H1 (cell line): Measurements from ENCODE around the gene CCBE1. TPM values are rescaled to one million over a fixed set of nuclear protein-coding genes. Genes with fewer than 3 reads are reported as not detected.

Experiments used
- CTCF ChIA-PET: fragments of 300-600 bp; sonication (Branson Sonifier 250); formaldehyde crosslinking; loops from one replicate; lab custom pipeline; 2021; ENCODE audit not compliant: partially characterized antibody; lab: Charles Lee
- POLR2A ChIA-PET: fragments of 300-600 bp; sonication (Branson Sonifier 250); formaldehyde crosslinking; loops from one replicate; lab custom pipeline; 2021; ENCODE audit warnings: inconsistent platforms; ENCODE audit not compliant: partially characterized antibody; lab: Charles Lee
- DNase-seq, 2 experiments: peaks; one replicate each; pipeline versions ENCODE4 v3.0.0 to v3.0.0-alpha.2; 2010 to 2022; ENCODE audit warnings: low spot score in 2 of 2, low read depth in 1 of 2, mixed read lengths in 1 of 2
- FAIRE-seq: peaks from 2 replicates; lab custom pipeline; 2011; peaks lifted over from hg19 to GRCh38; lab: Jason Lieb, UNC
- H2AFZ ChIP-seq: 2 replicates; pipeline ENCODE4 v1.8.1; 2012; ENCODE audit warnings: low read length, inconsistent platforms
- H2AK5ac ChIP-seq: 2 replicates; pipeline ENCODE4 v1.6.1; 2013; ENCODE audit warnings: low read depth, low read length
- H2BK120ac ChIP-seq: replicated peaks from 2 replicates; pipeline ENCODE3; 2013; ENCODE audit warnings: low read depth, low read length, inconsistent platforms
- H2BK12ac ChIP-seq: 2 replicates; pipeline ENCODE4 v1.6.1; 2013; ENCODE audit warnings: low read depth, low read length
- H2BK15ac ChIP-seq: 2 replicates; pipeline ENCODE4 v1.6.1; 2013; ENCODE audit warnings: low read length
- H2BK20ac ChIP-seq: 2 replicates; pipeline ENCODE4 v1.6.1; 2013; ENCODE audit warnings: low read length
- H2BK5ac ChIP-seq: 2 replicates; pipeline ENCODE4 v1.6.1; 2013; ENCODE audit warnings: low read depth, low read length
- H3K14ac ChIP-seq: 2 replicates; pipeline ENCODE4 v1.6.1; 2013; ENCODE audit warnings: inconsistent platforms; ENCODE audit not compliant: insufficient read length
- H3K18ac ChIP-seq: 2 replicates; pipeline ENCODE4 v1.6.1; 2013; ENCODE audit warnings: low read length; ENCODE audit errors: extremely low read depth
- H3K23ac ChIP-seq: 2 replicates; pipeline ENCODE4 v1.6.1; 2013; ENCODE audit warnings: inconsistent platforms; ENCODE audit not compliant: insufficient read length
- H3K23me2 ChIP-seq: 2 replicates; pipeline ENCODE4 v1.6.1; 2013; ENCODE audit warnings: low read depth, low read length
- H3K27ac ChIP-seq: 2 replicates; pipeline ENCODE4 v1.6.1; 2011; ENCODE audit warnings: low read depth, low read length, inconsistent platforms
- H3K27me3 ChIP-seq, 4 experiments: replicated peaks in 1 of 4; 1 replicate in 1 of 4; 2 replicates in 3 of 4; pipeline versions ENCODE4 v1.6.1 to v1.8.1; 2011 to 2013; ENCODE audit warnings: low read length in 3 of 4, mild to moderate bottlenecking in 3 of 4, inconsistent platforms in 2 of 4, mixed read lengths in 2 of 4, moderate library complexity in 1 of 4; ENCODE audit not compliant: control insufficient read depth in 3 of 4, insufficient read depth in 3 of 4; ENCODE audit errors: extremely low read depth in 1 of 4
- H3K36me3 ChIP-seq, 4 experiments: 2 replicates each; pipeline versions ENCODE4 v1.6.1 to v1.8.1; 2011 to 2013; ENCODE audit warnings: mild to moderate bottlenecking in 4 of 4, low read length in 3 of 4, moderate library complexity in 2 of 4, control low read depth in 1 of 4, inconsistent platforms in 1 of 4; ENCODE audit not compliant: insufficient read depth in 4 of 4, control insufficient read depth in 2 of 4
- H3K4ac ChIP-seq: replicated peaks from 2 replicates; pipeline ENCODE3; 2013; ENCODE audit warnings: low read length, low read depth, mixed read lengths, inconsistent platforms; ENCODE audit not compliant: insufficient read length
- H3K4me1 ChIP-seq, 4 experiments: replicated peaks in 1 of 4; 1 replicate in 1 of 4; 2 replicates in 3 of 4; pipeline versions ENCODE4 v1.6.1 to v1.8.1; 2011 to 2013; ENCODE audit warnings: low read length in 3 of 4, inconsistent platforms in 2 of 4, mixed read lengths in 1 of 4; ENCODE audit not compliant: insufficient read depth in 4 of 4, control insufficient read depth in 3 of 4
- H3K4me2 ChIP-seq, 2 experiments: 2 replicates each; pipeline versions ENCODE4 v1.6.1 to v1.8.1; 2011 to 2013; ENCODE audit warnings: low read depth in 2 of 2, low read length in 2 of 2, control low read depth in 1 of 2, inconsistent platforms in 1 of 2, mild to moderate bottlenecking in 1 of 2; ENCODE audit not compliant: insufficient read depth in 1 of 2
- H3K4me3 ChIP-seq, 4 experiments: fragments of 200-600, 300-600 bp in 1 of 4; sonication (generic), shearing (Covaris generic), sonication (Bioruptor Twin) in 1 of 4; 2 replicates each; pipeline versions ENCODE4 v1.5.1 to v1.8.1; 2011 to 2016; ENCODE audit warnings: low read length in 4 of 4, low read depth in 3 of 4, control low read depth in 2 of 4, inconsistent platforms in 2 of 4, mild to moderate bottlenecking in 2 of 4, mixed read lengths in 1 of 4, moderate library complexity in 1 of 4; ENCODE audit not compliant: insufficient read depth in 2 of 4; ENCODE audit errors: extremely low read depth in 1 of 4
- H3K56ac ChIP-seq: replicated peaks from 2 replicates; pipeline ENCODE3; 2013; ENCODE audit warnings: low read depth, mild to moderate bottlenecking, mixed read lengths, low read length, inconsistent platforms; ENCODE audit not compliant: insufficient read length
- H3K79me1 ChIP-seq: 2 replicates; pipeline ENCODE4 v1.6.1; 2013; ENCODE audit warnings: low read depth, low read length, control low read depth
- H3K79me2 ChIP-seq, 2 experiments: 2 replicates each; pipeline versions ENCODE4 v1.6.1 to v1.8.1; 2012 to 2013; ENCODE audit warnings: low read length in 2 of 2, mild to moderate bottlenecking in 2 of 2, inconsistent platforms in 1 of 2; ENCODE audit not compliant: insufficient read depth in 2 of 2, control insufficient read depth in 1 of 2
- H3K9ac ChIP-seq, 4 experiments: replicated peaks in 1 of 4; 1 replicate in 1 of 4; 2 replicates in 3 of 4; pipeline versions ENCODE4 v1.6.1 to v1.8.1; 2011 to 2013; ENCODE audit warnings: low read depth in 3 of 4, low read length in 3 of 4, control low read depth in 2 of 4, mild to moderate bottlenecking in 2 of 4, moderate library complexity in 2 of 4, inconsistent platforms in 1 of 4; ENCODE audit errors: extremely low read depth in 1 of 4
- H3K9me3 ChIP-seq, 2 experiments: 2 replicates each; pipeline versions ENCODE4 v1.6.1 to v1.8.1; 2012 to 2013; ENCODE audit warnings: mild to moderate bottlenecking in 2 of 2, moderate library complexity in 2 of 2, control low read depth in 1 of 2, inconsistent platforms in 1 of 2, low read depth in 1 of 2, low read length in 1 of 2, mixed read lengths in 1 of 2; ENCODE audit not compliant: insufficient read depth in 2 of 2
- H4K20me1 ChIP-seq, 2 experiments: replicated peaks in 1 of 2; 2 replicates each; pipeline versions ENCODE3 to v1.8.1; 2011 to 2013; ENCODE audit warnings: inconsistent platforms in 2 of 2, low read length in 2 of 2, mild to moderate bottlenecking in 1 of 2; ENCODE audit not compliant: insufficient read depth in 2 of 2, control insufficient read depth in 1 of 2
- H4K5ac ChIP-seq: 2 replicates; pipeline ENCODE4 v1.6.1; 2013; ENCODE audit warnings: low read length, low read depth, mixed read lengths, inconsistent platforms; ENCODE audit not compliant: insufficient read length
- H4K8ac ChIP-seq: 2 replicates; pipeline ENCODE4 v1.8.0; 2013; ENCODE audit warnings: mild to moderate bottlenecking, moderate library complexity, low read length, inconsistent platforms; ENCODE audit not compliant: insufficient read depth; ENCODE audit errors: extremely low read depth
- H4K91ac ChIP-seq: replicated peaks from 2 replicates; pipeline ENCODE3; 2013; ENCODE audit warnings: low read length, mixed read lengths, inconsistent platforms; ENCODE audit not compliant: insufficient read length
- CBX8 ChIP-seq: fragments of 300-800, 300-1000 bp; sonication (generic); IDR thresholded peaks from 2 replicates; pipeline ENCODE4 v1.7.1; 2016; ENCODE audit warnings: low read depth, low read length, borderline replicate concordance
- CHD2 ChIP-seq: IDR thresholded peaks from 2 replicates; pipeline ENCODE4 v1.6.1; 2012; ENCODE audit warnings: low read length, improper control_type of control experiment
- CREB1 ChIP-seq: IDR thresholded peaks from 2 replicates; pipeline ENCODE4 v1.6.1; 2012; ENCODE audit warnings: inconsistent platforms
- EP300 ChIP-seq, 2 experiments: IDR thresholded peaks; 1 replicate in 1 of 2; 2 replicates in 1 of 2; pipeline ENCODE4 v1.6.1; 2011 to 2012; ENCODE audit warnings: low read depth in 2 of 2, low read length in 2 of 2, mild to moderate bottlenecking in 2 of 2, borderline replicate concordance in 1 of 2, inconsistent platforms in 1 of 2, moderate library complexity in 1 of 2
- FOSL1 ChIP-seq: IDR thresholded peaks from 2 replicates; pipeline ENCODE4 v1.6.1; 2011; ENCODE audit warnings: mild to moderate bottlenecking, low read depth, low read length, moderate library complexity; ENCODE audit not compliant: insufficient read depth
- HDAC6 ChIP-seq: IDR thresholded peaks from one replicate; pipeline ENCODE4 v1.7.1; 2012; ENCODE audit warnings: low read depth, mild to moderate bottlenecking, inconsistent platforms, low read length, moderate library complexity
- JUND ChIP-seq: IDR thresholded peaks from 2 replicates; pipeline ENCODE4 v1.6.1; 2011; ENCODE audit warnings: mild to moderate bottlenecking, improper control_type of control experiment, low read length
- MAX ChIP-seq: IDR thresholded peaks from 2 replicates; pipeline ENCODE4 v1.6.1; 2012; ENCODE audit warnings: inconsistent platforms
- POLR2A ChIP-seq, 2 experiments: IDR thresholded peaks; 1 replicate in 1 of 2; 2 replicates in 1 of 2; pipeline ENCODE4 v1.6.1; 2011; ENCODE audit warnings: low read depth in 2 of 2, low read length in 2 of 2, mild to moderate bottlenecking in 2 of 2; ENCODE audit errors: control extremely low read depth in 1 of 2
- RFX5 ChIP-seq: IDR thresholded peaks from 2 replicates; pipeline ENCODE4 v1.6.1; 2011; ENCODE audit warnings: low read depth, low read length, improper control_type of control experiment, borderline replicate concordance
- SIN3A ChIP-seq, 2 experiments: IDR thresholded peaks in 1 of 2; conservative IDR thresholded peaks in 1 of 2; 2 replicates each; pipeline ENCODE4 v1.6.1; 2011 to 2012; ENCODE audit warnings: low read length in 2 of 2, improper control_type of control experiment in 1 of 2, low read depth in 1 of 2, mild to moderate bottlenecking in 1 of 2
- SIRT6 ChIP-seq: IDR thresholded peaks from one replicate; pipeline ENCODE4 v1.7.1; 2012; ENCODE audit warnings: low read length, inconsistent platforms
- SP4 ChIP-seq: IDR thresholded peaks from 2 replicates; pipeline ENCODE4 v1.6.1; 2012; ENCODE audit warnings: low read length, inconsistent platforms
- SRF ChIP-seq: IDR thresholded peaks from 2 replicates; pipeline ENCODE4 v1.6.1; 2011; ENCODE audit warnings: mild to moderate bottlenecking, low read depth, low read length, moderate library complexity
- TAF1 ChIP-seq: IDR thresholded peaks from 2 replicates; pipeline ENCODE4 v1.6.1; 2011; ENCODE audit warnings: mild to moderate bottlenecking, low read depth, low read length
- TEAD4 ChIP-seq: IDR thresholded peaks from 2 replicates; pipeline ENCODE4 v1.6.1; 2012; ENCODE audit warnings: low read depth, low read length, inconsistent platforms, mixed read lengths
- WGBS, 2 experiments: shearing (Covaris generic) in 1 of 2; methylation state at CpG; one replicate each; pipeline versions ENCODE4 v1.1.6 to v1.1.7; 2013 to 2015; ENCODE audit warnings: low lambda C conversion rate in 2 of 2, mixed read lengths in 2 of 2, inconsistent platforms in 1 of 2, low coverage in 1 of 2, missing lambda C conversion rate in 1 of 2; ENCODE audit not compliant: insufficient replicate concordance in 2 of 2, insufficient coverage in 1 of 2, insufficient read length in 1 of 2; ENCODE audit errors: extremely low coverage in 1 of 2, missing lambda C conversion rate in 1 of 2; 5-methylcytosine and 5-hydroxymethylcytosine counted together
- polyA plus RNA-seq, 7 experiments: library from polyadenylated mRNA; depleted of rRNA in 3 of 7; stranded (reverse) in 5 of 7; unstranded in 2 of 7; fragments of >200 nt in 5 of 7; fragments of 200-250 nt in 2 of 7; gene quantifications; 1 replicate in 5 of 7; 2 replicates in 1 of 7; 4 replicates in 1 of 7; pipeline versions ENCODE4 v1.2.1 to v1.2.3, GENCODE V29; 2011 to 2013; ENCODE audit warnings: missing spikeins in 2 of 7, mixed read lengths in 2 of 7
- total RNA-seq: library from RNA; stranded (reverse); fragmentation: NEBNext Ultra II Directional; extraction: Animal tissue kit (Norgen Biotek cat#: 25700); gene quantifications from 2 replicates; pipeline ENCODE4 v1.2.1, GENCODE V29; 2021

The CCBE1 gene
- total and polyA plus RNA-seq, 2 of the 8 experiments (the other 6 are each of a cell fraction or from before 2014, with no cell fraction given), result 2.1 to 2.6 TPM

- Histone ChIP-seq H2BK5ac (no peak overlapping the region), H4K20me1 (no peaks in the 10 kb centered on the region), H3K4ac (no peak overlapping the region), H3K4me2 (no peak overlapping the region), H3K23me2 (no peaks in the 10 kb centered on the region), H3K9ac (no peak overlapping the region), H2AFZ (0 out of 2 replicates have a peak overlapping the region, but pooled peaks have one; percentile 9), H3K79me2 (no peaks in the 10 kb centered on the region), H3K14ac (no peak overlapping the region), H4K5ac (no peak overlapping the region), H3K27ac (no peak overlapping the region), H3K56ac (no peak overlapping the region), H3K36me3 (no peaks in the 10 kb centered on the region), H3K4me1 (peaks cover 0 to 3% (median 0%) of the 10 kb centered on the region in 4 experiments; a peak in 2 of 7 replicates), H2AK5ac (no peak overlapping the region), H3K23ac (no peak overlapping the region), H2BK20ac (no peak overlapping the region), H4K91ac (no peak overlapping the region), H3K79me1 (no peaks in the 10 kb centered on the region), H3K18ac (no peak overlapping the region), H3K27me3 (no peaks in the 10 kb centered on the region), H2BK120ac (no peak overlapping the region), H4K8ac (no peak overlapping the region), H2BK12ac (no peak overlapping the region), H2BK15ac (no peak overlapping the region), H3K9me3 (no peaks in the 10 kb centered on the region), H3K4me3 (no peak overlapping the region)
- DNase-seq, result no peak
- ChIA-PET CTCF (interaction anchor here (0.6 kb wide), 2 partner anchors 153 to 210 kb away, joined by 4 read pairs; no protein-coding TSS in a partner anchor), POLR2A (no interaction called here)
- no peak for FAIRE-seq
- WGBS, 2 experiments, result 72% methylated on average over 1 of the region's 1 CpG; no CpG with 5 or more reads in 1 of the 2 experiments
- TF ChIP-seq CREB1, result no peak
- no peak for TF ChIP-seq POLR2A (IDR thresholded peaks at IDR 0.05; ENCODE audit: control extremely low read depth in 1 of 2, low read depth in 2 of 2, low read length in 2 of 2)
- no peak for TF ChIP-seq CBX8
- no peak for TF ChIP-seq SIRT6
- no peak for TF ChIP-seq RFX5
- TF ChIP-seq JUND, result no peak
- no peak for TF ChIP-seq TAF1
- no peak for TF ChIP-seq CHD2
- TF ChIP-seq TEAD4, result no peak
- no peak for TF ChIP-seq SRF
- TF ChIP-seq EP300 (IDR thresholded peaks at IDR 0.05; ENCODE audit: borderline replicate concordance in 1 of 2, low read depth in 2 of 2, low read length in 2 of 2), result no peak
- TF ChIP-seq SIN3A (conservative IDR thresholded peaks at IDR 0.05 in 1 of 2, IDR thresholded peaks at IDR 0.05 in 1 of 2; ENCODE audit: low read depth in 1 of 2, low read length in 2 of 2), result no peak
- TF ChIP-seq MAX, result no peak
- no peak for TF ChIP-seq HDAC6
- TF ChIP-seq SP4, result no peak
- TF ChIP-seq FOSL1, result no peak
Observed at GRCh38 chr18:59612381-59612780, 84.8 kb downstream of the CCBE1 start.
